GM21723 (cell line): ENCODE measurements around the gene KRTAP10-8.
"Not testable (repeated sequence)": the region's sequence is repeated elsewhere in the genome, so short reads cannot be mapped to it uniquely, and the experiment has no call there.

ENCODE experiments used
- ATAC-seq: cut with Tn5 transposase; IDR thresholded peaks from one replicate; pipeline ENCODE4 v1.9.1; 2021; ENCODE audit warnings: mild to moderate bottlenecking, moderate library complexity; ENCODE audit not compliant: unreplicated experiment

The KRTAP10-8 gene

DNA sequence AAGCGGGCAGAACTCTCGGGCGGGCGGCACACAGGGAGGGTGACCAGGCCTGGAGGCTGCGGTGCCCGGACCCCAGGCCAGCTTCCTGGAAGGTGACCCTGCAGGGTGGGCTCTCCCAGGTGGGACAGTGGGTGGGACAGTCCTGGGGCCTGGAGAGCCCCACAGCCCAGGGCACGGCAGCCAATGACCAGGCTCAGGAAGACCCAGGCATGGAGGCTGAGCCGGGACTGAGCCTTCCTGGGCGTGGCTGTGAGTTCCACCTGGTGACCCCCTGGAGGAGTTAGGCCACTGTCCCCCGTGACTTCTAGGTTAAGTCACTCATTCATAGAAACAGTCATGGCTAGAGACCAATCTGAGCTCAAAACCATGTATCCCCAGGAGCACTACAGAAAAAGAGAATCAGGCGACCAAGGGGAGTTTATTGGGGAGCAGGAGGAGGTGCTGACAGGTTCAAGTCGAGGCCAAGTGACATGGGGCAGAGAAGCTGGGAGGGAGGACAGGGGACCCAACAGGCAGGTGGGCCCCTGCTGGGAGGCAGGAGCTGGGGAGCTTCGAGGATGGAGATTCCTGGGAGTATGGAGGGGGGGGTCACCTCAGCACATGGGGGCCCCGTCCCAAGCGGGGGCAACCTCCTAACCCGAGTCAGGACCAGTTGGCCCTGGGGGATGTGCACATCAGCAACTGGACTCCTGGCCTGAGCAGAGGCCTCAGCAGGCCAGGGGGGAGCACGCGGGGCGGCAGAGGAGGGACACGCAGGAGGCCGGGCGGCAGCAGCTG lies 32.6 kb upstream of the KRTAP10-8 start:
- no peak for ATAC-seq

- no peak for ATAC-seq
Observed at GRCh38 chr21:44579833-44580144, 32.1 kb upstream of the KRTAP10-8 start.

GRCh38 chr21:44580231-44580821 lies 31.6 kb upstream of the KRTAP10-8 start, which contains the start of gene KRTAP10-5:
TSS of gene KRTAP10-5 (minus strand) at chr21:44580604. CDS start at chr21:44580578, 26 bp downstream.
- not testable (repeated sequence) for ATAC-seq

- no peak for ATAC-seq
Observed at GRCh38 chr21:44581158-44581557, 30.7 kb upstream of the KRTAP10-8 start.

DNA sequence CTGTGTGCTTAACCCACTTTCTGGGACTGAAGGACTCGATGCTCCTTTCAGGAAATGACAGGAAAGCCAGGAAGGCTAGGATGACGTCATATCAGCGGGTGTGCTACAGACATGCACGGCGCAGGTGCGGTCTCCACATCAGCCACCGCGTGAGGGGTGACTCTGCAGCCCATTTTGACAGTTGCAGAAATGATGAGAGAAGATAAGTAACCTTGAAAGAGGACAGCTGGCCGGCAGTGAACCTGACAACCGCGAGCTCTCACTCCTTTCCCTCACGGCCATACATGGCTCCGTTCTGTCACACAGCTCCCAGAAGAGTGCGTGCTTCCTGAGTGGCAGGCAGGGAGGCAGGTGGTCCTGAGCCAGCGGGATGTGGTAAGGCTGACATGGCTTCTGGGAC lies 29.8 kb upstream of the KRTAP10-8 start:
- ATAC-seq: no peak

- no peak for ATAC-seq
Observed at GRCh38 chr21:44583089-44583799, 28.6 kb upstream of the KRTAP10-8 start.

DNA sequence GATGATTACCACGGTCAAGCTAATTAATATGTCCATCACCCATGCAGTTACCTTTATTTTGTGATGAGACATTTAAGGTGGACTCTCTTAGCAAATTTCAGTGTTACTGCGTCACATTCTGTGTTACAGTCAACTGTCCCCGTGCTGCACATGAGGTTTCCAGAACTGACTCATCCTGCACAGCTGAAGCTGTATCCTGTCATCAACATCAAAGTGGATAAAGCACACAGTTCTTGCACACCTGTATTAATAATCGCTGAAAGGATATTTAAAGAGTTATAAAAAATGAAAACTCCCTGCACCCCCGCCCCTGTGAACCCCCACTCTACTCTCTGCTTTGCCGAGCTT lies 28.1 kb upstream of the KRTAP10-8 start:
- no peak for ATAC-seq

DNA sequence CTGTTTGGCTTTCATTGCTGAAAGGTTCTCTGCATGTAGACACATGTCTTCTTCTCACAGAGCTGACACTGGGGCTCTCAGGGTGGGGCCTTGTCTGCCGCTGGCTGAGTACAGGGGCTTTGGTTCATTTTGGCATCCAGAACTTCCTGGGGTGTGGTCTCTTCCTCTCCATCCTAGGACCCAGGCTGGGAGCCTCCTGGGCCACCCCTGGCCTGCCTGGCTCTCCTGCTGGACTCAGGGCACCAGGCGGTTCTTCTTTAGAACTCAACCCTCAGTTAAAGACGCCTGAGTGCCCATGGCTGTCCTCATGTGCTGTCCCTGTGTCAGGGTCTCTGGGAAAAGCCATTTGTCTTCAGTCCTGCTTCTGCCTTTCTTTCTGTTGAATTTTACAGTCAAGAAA lies 26.0 kb upstream of the KRTAP10-8 start:
- ATAC-seq: no peak

- no peak for ATAC-seq
Observed at GRCh38 chr21:44589094-44589493, 22.8 kb upstream of the KRTAP10-8 start.

GRCh38 chr21:44589586-44590305 lies 22.1 kb upstream of the KRTAP10-8 start:
- ATAC-seq: no peak

DNA sequence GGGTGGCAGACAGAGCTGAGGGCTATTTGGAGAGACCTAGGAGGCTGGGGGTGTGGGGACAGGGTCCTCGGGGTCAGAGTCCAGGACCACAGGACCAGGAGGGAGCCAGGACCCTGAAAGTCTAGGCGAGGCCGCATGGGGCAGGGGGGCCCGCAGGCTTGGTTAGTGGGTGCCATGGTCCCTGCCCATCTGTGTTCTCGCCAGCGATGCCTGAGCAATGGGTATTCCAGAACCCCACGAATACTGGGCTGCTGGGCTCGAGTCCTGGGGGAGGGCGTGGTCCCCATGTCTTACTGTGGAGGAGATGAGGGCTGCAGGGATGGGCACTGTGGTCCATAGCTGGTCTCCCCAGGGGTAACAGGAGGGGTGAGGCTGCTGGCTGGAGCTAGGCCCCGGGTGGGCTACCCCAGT lies 21.6 kb upstream of the KRTAP10-8 start:
- ATAC-seq: no peak

GRCh38 chr21:44590897-44591800 lies 20.7 kb upstream of the KRTAP10-8 start:
- ATAC-seq: not testable (repeated sequence)

DNA sequence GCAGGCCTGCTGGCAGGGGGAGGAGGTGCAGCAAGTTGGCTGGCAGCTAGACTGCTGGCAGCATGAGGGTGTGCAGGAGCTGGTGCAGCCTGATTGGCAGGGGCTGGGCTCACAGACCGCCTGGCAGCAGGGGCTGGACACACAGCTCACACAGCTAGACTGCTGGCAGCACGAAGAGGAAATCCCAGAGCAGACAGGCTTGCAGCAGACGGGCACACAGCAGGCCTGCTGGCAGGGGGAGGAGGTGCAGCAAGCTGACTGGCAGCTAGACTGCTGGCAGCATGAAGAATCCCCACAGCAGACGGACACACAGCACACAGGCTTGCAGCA lies 20.1 kb upstream of the KRTAP10-8 start:
- not testable (repeated sequence) for ATAC-seq

- ATAC-seq: no peak
Observed at GRCh38 chr21:44592446-44593311, 19.2 kb upstream of the KRTAP10-8 start, which contains the start of gene KRTAP10-6. TSS of gene KRTAP10-6 (minus strand) at chr21:44592505. CDS start at chr21:44592484, 21 bp downstream.

DNA sequence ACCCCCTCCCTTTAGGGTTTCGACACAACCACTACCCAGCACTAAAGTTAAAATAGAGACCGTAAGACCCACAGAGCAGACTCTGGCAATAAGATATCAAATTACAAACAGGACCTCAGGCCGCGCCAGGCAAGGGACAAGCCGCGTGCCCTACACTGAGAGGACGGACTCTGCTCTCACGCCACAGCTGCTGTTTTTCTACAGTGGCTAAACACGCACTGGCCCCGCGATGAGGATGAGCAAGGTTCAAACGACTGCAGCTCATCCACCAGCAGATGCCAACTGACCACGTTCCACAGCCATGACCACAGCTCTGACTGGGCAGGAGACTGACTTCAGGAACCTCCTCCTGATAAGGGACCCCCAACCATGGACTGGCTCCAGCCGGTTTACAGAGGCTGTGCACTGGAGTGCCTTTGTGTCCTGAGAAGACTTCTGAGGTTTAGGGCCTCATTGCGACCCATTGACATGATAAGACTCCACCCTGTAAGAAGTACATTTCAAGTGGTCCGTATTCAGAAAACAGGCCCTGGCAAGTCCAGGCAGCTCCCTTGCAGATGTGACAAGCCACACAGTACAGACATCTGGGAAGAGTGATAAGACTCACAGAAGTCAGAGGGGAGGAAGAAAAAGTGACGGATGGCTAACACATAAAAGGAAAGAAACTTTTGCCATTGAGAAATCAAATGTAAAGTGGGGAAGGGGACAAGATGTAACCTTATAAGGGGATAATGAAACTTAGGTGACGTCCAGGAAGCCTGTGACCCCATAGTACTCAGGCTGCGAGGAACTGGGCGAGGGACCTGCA lies 18.1 kb upstream of the KRTAP10-8 start:
- ATAC-seq: no peak

DNA sequence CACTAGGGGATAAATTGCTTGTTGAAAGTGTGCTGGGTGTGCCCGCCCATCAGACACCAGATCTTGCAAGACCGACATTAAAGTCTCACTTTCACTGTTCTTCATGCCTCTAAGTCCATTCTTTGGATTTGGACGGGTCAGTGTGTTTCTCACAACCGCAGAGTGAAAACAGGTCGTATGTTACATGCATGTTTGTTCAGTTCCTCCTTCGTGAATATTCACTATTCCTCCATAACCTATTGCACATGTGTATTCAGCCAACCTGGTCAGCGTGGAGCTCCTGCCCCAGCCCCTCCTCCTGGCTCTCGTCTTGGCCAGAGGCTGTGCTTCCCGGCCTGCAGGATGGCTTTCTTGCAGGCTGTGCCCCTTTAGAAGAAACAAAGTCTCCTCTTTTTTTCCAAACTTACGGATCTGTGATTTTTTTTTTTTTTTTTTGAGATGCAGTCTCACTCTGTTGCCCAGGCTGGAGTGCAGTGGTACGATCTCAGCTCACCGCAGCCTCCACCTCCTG lies 17.4 kb upstream of the KRTAP10-8 start:
- no peak for ATAC-seq

DNA sequence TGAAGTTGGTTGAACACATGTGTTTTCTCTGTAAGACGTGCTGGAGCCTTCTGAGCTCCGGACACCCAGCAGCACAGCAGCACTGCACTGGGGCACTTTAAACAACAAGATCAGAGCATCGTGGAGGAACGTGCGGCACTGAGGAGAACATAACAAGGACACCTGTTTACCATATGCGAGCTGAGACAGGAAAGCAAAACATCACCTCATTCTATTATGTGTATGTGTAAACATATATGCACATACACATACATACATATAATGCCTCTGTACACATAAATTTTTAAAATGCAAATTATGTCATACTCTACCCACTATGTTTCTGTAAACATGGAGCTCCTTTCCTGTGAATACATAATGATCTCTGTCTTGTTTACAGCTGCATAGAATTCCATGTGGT lies 16.4 kb upstream of the KRTAP10-8 start:
- ATAC-seq: no peak

- no peak for ATAC-seq
Observed at GRCh38 chr21:44596068-44596725, 15.7 kb upstream of the KRTAP10-8 start.
